Measurements from ENCODE around the gene SLIT1.

SLIT1 gene

GRCh38 chr10:97157578-97158095 is 28.1 kb downstream of the SLIT1 start:
- no peak overlapping the region for H2AFZ ChIP-seq (ENCODE audit: low read depth, low read length)
- H3K36me3 ChIP-seq (ENCODE audit: insufficient read depth, low read length) = peaks cover 40% of the 10 kb centered on the region
- H3K9me3 ChIP-seq (ENCODE audit: low read length) = no peaks in the 10 kb centered on the region
- H3K27me3 ChIP-seq (ENCODE audit: insufficient read depth, low read length) = no peaks in the 10 kb centered on the region
- H3K4me3 ChIP-seq (ENCODE audit: low read length) = no peak overlapping the region
- peaks cover 7% of the 10 kb centered on the region for H3K4me1 ChIP-seq (ENCODE audit: insufficient read depth, low read length)

- H3K27me3 ChIP-seq (ENCODE audit: insufficient read depth, low read length) = no peaks in the 10 kb centered on the region
- no peaks in the 10 kb centered on the region for H3K9me3 ChIP-seq (ENCODE audit: low read length)
- H2AFZ ChIP-seq (ENCODE audit: low read depth, low read length) = no peak overlapping the region
- peaks cover 31% of the 10 kb centered on the region for H3K4me1 ChIP-seq (ENCODE audit: insufficient read depth, low read length)
- H3K36me3 ChIP-seq (ENCODE audit: insufficient read depth, low read length) = peaks cover 45% of the 10 kb centered on the region
- H3K4me3 ChIP-seq (ENCODE audit: low read length) = no peak overlapping the region
These were observed 31.0 kb downstream of the SLIT1 start for GRCh38 chr10:97154781-97155180.

DNA sequence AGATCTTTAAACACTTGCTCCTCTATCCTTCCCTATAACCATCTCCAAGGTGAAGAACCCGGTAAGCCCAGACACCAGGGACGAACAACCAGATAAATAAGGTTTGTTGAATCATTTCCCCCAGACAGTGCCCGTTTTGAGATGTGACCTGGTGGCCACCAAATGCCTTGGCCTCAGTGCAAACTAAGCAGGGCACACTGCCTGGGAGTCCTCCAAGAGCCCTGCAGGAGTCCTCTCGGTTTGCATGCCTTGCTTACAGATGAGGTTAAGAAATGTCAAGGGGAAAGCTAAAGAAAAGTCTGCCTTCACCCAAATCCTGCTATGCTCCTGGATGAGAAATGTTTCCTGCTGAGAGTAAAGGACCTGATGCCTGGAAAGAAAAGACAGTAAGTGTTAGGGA is 31.6 kb downstream of the SLIT1 start:
- no peaks in the 10 kb centered on the region for H3K27me3 ChIP-seq (ENCODE audit: insufficient read depth, low read length)
- peaks cover 45% of the 10 kb centered on the region for H3K36me3 ChIP-seq (ENCODE audit: insufficient read depth, low read length)
- peaks cover 37% of the 10 kb centered on the region for H3K4me1 ChIP-seq (ENCODE audit: insufficient read depth, low read length)
- H2AFZ ChIP-seq (ENCODE audit: low read depth, low read length) = no peak overlapping the region
- H3K9me3 ChIP-seq (ENCODE audit: low read length) = no peaks in the 10 kb centered on the region
- H3K4me3 ChIP-seq (ENCODE audit: low read length) = no peak overlapping the region

GRCh38 chr10:97153270-97153850 is 32.4 kb downstream of the SLIT1 start:
- peaks cover 45% of the 10 kb centered on the region for H3K4me1 ChIP-seq (ENCODE audit: insufficient read depth, low read length)

DNA sequence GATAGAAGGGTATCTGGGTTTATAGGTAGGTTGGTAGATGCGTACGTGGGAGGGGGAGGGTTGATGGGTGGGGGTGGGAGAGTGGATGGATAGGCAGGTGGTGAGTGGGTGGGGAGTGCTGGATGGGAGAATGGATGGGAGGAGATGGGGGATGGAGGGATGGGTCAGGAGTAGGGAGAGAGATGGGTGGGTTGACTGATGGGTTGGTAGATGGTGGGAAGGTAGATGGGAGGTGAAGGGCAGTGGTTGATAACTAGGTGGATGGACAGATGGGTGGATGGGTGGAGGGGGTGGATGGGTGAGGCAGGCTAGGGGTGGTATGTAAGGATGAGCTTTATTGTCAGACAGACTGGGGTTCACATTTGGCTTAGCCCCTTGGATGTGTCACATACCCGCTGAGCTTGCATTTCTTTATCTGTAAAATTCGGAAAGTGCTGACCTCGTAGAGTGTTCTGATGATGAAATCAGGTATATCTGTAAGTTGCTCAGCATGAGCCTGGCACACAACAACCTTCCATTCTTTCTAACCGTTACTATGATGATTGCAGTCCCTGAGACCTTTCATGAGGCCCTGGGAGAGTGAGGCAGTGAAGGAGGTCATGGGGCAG is 34.3 kb downstream of the SLIT1 start:
- Histone ChIP-seq H2AFZ (ENCODE audit: low read depth, low read length) (no peak overlapping the region), H3K4me1 (ENCODE audit: insufficient read depth, low read length) (peaks cover 41% of the 10 kb centered on the region), H3K9me3 (ENCODE audit: low read length) (no peaks in the 10 kb centered on the region)

More at GRCh38 chr10:97153270-97153850, 32.4 kb downstream of the SLIT1 start:
- Histone ChIP-seq H3K36me3 (ENCODE audit: insufficient read depth, low read length) (peaks cover 45% of the 10 kb centered on the region), H2AFZ (ENCODE audit: low read depth, low read length) (no peak overlapping the region), H3K4me3 (ENCODE audit: low read length) (no peak overlapping the region), H3K27me3 (ENCODE audit: insufficient read depth, low read length) (no peaks in the 10 kb centered on the region), H3K9me3 (ENCODE audit: low read length) (no peaks in the 10 kb centered on the region)

GRCh38 chr10:97150616-97151015 is 35.1 kb downstream of the SLIT1 start:
- no peak overlapping the region for H2AFZ ChIP-seq (ENCODE audit: low read depth, low read length)
- no peaks in the 10 kb centered on the region for H3K9me3 ChIP-seq (ENCODE audit: low read length)
- peaks cover 41% of the 10 kb centered on the region for H3K4me1 ChIP-seq (ENCODE audit: insufficient read depth, low read length)
- H3K36me3 ChIP-seq (ENCODE audit: insufficient read depth, low read length) = peaks cover 31% of the 10 kb centered on the region
- no peaks in the 10 kb centered on the region for H3K27me3 ChIP-seq (ENCODE audit: insufficient read depth, low read length)
- no peak overlapping the region for H3K4me3 ChIP-seq (ENCODE audit: low read length)

More for the DNA sequence above, 34.3 kb downstream of the SLIT1 start:
- no peaks in the 10 kb centered on the region for H3K27me3 ChIP-seq (ENCODE audit: insufficient read depth, low read length)
- H3K36me3 ChIP-seq (ENCODE audit: insufficient read depth, low read length) = peaks cover 33% of the 10 kb centered on the region
- no peak overlapping the region for H3K4me3 ChIP-seq (ENCODE audit: low read length)

GRCh38 chr10:97150013-97150595 is 35.7 kb downstream of the SLIT1 start:
- peaks cover 41% of the 10 kb centered on the region for H3K4me1 ChIP-seq (ENCODE audit: insufficient read depth, low read length)
- no peak overlapping the region for H2AFZ ChIP-seq (ENCODE audit: low read depth, low read length)
- H3K9me3 ChIP-seq (ENCODE audit: low read length) = no peaks in the 10 kb centered on the region
- no peak overlapping the region for H3K4me3 ChIP-seq (ENCODE audit: low read length)
- no peaks in the 10 kb centered on the region for H3K27me3 ChIP-seq (ENCODE audit: insufficient read depth, low read length)
- peaks cover 28% of the 10 kb centered on the region for H3K36me3 ChIP-seq (ENCODE audit: insufficient read depth, low read length)

- H3K27me3 ChIP-seq (ENCODE audit: insufficient read depth, low read length) = no peaks in the 10 kb centered on the region
- H2AFZ ChIP-seq (ENCODE audit: low read depth, low read length) = no peak overlapping the region
- no peak overlapping the region for H3K4me3 ChIP-seq (ENCODE audit: low read length)
- H3K9me3 ChIP-seq (ENCODE audit: low read length) = no peaks in the 10 kb centered on the region
- peaks cover 22% of the 10 kb centered on the region for H3K36me3 ChIP-seq (ENCODE audit: insufficient read depth, low read length)
- peaks cover 41% of the 10 kb centered on the region for H3K4me1 ChIP-seq (ENCODE audit: insufficient read depth, low read length)
These were observed 36.7 kb downstream of the SLIT1 start for GRCh38 chr10:97149079-97149531.

DNA sequence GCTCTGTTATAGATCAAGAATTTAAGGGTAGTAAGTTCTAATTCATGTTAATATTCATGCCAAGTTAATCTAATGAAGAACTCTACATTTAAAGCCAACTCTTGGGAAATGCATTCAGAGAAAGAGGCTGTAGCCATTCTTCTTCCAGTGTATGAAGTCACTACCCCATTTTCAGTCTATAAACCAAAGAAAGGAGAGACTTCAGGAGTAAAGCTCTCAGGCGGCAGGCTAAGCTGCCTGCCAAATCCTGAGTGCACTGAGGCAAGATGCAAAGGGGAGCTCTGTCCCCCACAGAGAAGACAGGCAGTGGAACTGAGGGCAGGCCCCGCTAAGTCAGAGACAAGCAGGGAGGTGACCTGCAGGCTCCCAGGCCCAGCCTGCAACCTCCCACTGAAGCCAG is 41.5 kb downstream of the SLIT1 start:
- no peak overlapping the region for H2AFZ ChIP-seq (ENCODE audit: low read depth, low read length)
- H3K4me3 ChIP-seq (ENCODE audit: low read length) = no peak overlapping the region
- peaks cover 6% of the 10 kb centered on the region for H3K36me3 ChIP-seq (ENCODE audit: insufficient read depth, low read length)
- peaks cover 34% of the 10 kb centered on the region for H3K4me1 ChIP-seq (ENCODE audit: insufficient read depth, low read length)
- no peaks in the 10 kb centered on the region for H3K27me3 ChIP-seq (ENCODE audit: insufficient read depth, low read length)
- no peaks in the 10 kb centered on the region for H3K9me3 ChIP-seq (ENCODE audit: low read length)

DNA sequence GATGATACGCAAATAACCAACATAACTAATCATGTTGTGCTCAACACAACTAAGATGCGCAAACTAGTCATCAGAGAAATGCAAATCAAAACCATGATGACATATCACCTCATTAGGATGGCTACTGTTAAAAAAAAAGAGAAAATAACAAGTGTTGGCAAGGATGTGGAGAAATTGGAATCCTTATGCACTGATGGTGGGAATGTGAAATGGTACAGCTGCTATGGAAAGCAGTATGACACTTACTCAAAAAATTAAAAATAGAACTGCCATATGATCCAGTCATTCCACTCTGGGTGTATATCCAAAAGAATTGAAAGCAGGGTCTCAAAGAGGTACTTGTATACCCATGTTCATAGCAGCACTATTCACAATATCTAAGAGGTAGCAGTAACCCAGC is 42.9 kb downstream of the SLIT1 start:
- H3K36me3 ChIP-seq (ENCODE audit: insufficient read depth, low read length) = peaks cover 6% of the 10 kb centered on the region
- no peak overlapping the region for H2AFZ ChIP-seq (ENCODE audit: low read depth, low read length)
- H3K4me1 ChIP-seq (ENCODE audit: insufficient read depth, low read length) = peaks cover 38% of the 10 kb centered on the region
- no peaks in the 10 kb centered on the region for H3K27me3 ChIP-seq (ENCODE audit: insufficient read depth, low read length)
- no peak overlapping the region for H3K4me3 ChIP-seq (ENCODE audit: low read length)
- no peaks in the 10 kb centered on the region for H3K9me3 ChIP-seq (ENCODE audit: low read length)

GRCh38 chr10:97140902-97141745 is 44.6 kb downstream of the SLIT1 start:
- H3K4me1 ChIP-seq (ENCODE audit: insufficient read depth, low read length) = peaks cover 55% of the 10 kb centered on the region
- H3K36me3 ChIP-seq (ENCODE audit: insufficient read depth, low read length) = peaks cover 6% of the 10 kb centered on the region
- no peak overlapping the region for H2AFZ ChIP-seq (ENCODE audit: low read depth, low read length)
- H3K27me3 ChIP-seq (ENCODE audit: insufficient read depth, low read length) = no peaks in the 10 kb centered on the region
- H3K4me3 ChIP-seq (ENCODE audit: low read length) = no peak overlapping the region
- H3K9me3 ChIP-seq (ENCODE audit: low read length) = no peaks in the 10 kb centered on the region

GRCh38 chr10:97140049-97140846 is 45.5 kb downstream of the SLIT1 start:
- Histone ChIP-seq H3K9me3 (ENCODE audit: low read length) (no peaks in the 10 kb centered on the region), H3K4me1 (ENCODE audit: insufficient read depth, low read length) (peaks cover 64% of the 10 kb centered on the region), H2AFZ (ENCODE audit: low read depth, low read length) (no peak overlapping the region), H3K4me3 (ENCODE audit: low read length) (no peak overlapping the region), H3K36me3 (ENCODE audit: insufficient read depth, low read length) (peaks cover 6% of the 10 kb centered on the region), H3K27me3 (ENCODE audit: insufficient read depth, low read length) (no peaks in the 10 kb centered on the region)

Data from neuron (in vitro differentiated cells).